NCI-H2081 treated with DMSO at 0.1 percent for 48 hours (cell line): ENCODE results near the gene EP400.

Experiments
- DNase-seq: peaks from one replicate; lab custom pipeline; 2025; lab: John Stamatoyannopoulos, UW

The EP400 gene

GRCh38 chr12:131987552-131987951 is 37.8 kb downstream of the EP400 start:
- no peak for DNase-seq

GRCh38 chr12:131988054-131988796 is 38.5 kb downstream of the EP400 start:
- DNase-seq: no peak

GRCh38 chr12:131989021-131989420 is 39.3 kb downstream of the EP400 start:
- no peak for DNase-seq

- DNase-seq: no peak
Observed at GRCh38 chr12:131990066-131990979, 40.6 kb downstream of the EP400 start.

- DNase-seq: no peak
Observed at GRCh38 chr12:131990980-131991305, 41.2 kb downstream of the EP400 start.

GRCh38 chr12:131991816-131992430 is 42.2 kb downstream of the EP400 start:
- DNase-seq: no peak

GRCh38 chr12:131994589-131994988 is 44.8 kb downstream of the EP400 start:
- DNase-seq: no peak

- no peak for DNase-seq
Observed at GRCh38 chr12:132000286-132000872, 50.6 kb downstream of the EP400 start.

GRCh38 chr12:132003846-132004245 is 54.1 kb downstream of the EP400 start:
- no peak for DNase-seq

GRCh38 chr12:132004946-132005345 is 55.2 kb downstream of the EP400 start:
- DNase-seq: no peak

- DNase-seq: no peak
Observed at GRCh38 chr12:132006056-132006680, 56.4 kb downstream of the EP400 start.

- no peak for DNase-seq
Observed at GRCh38 chr12:132007041-132007440, 57.3 kb downstream of the EP400 start.

- no peak for DNase-seq
Observed at GRCh38 chr12:132009336-132009859, 59.7 kb downstream of the EP400 start.

- no peak for DNase-seq
Observed at GRCh38 chr12:132012919-132013568, 63.3 kb downstream of the EP400 start.

- no peak for DNase-seq
Observed at GRCh38 chr12:132014092-132014914, 64.6 kb downstream of the EP400 start.

- DNase-seq: no peak
Observed at GRCh38 chr12:132014915-132015280, 65.2 kb downstream of the EP400 start.

- DNase-seq: no peak
Observed at GRCh38 chr12:132015686-132016430, 66.1 kb downstream of the EP400 start.

GRCh38 chr12:132018193-132018916 is 68.6 kb downstream of the EP400 start:
- no peak for DNase-seq

GRCh38 chr12:132019891-132020290 is 70.1 kb downstream of the EP400 start:
- DNase-seq: no peak
